GM23338 (cell line): ENCODE data around the gene TARBP2. TPM values are rescaled to one million over a fixed set of nuclear protein-coding genes. Genes with fewer than 3 reads are reported as not detected.

ENCODE experiments used
- ATAC-seq: fragments of 200-7000 bp; cut with Tn5 transposase; 3 replicates; pipeline ENCODE4 v1.9.1; 2020
- DNase-seq: peaks from one replicate; pipeline ENCODE4 v3.0.0-alpha.2; 2015; ENCODE audit warnings: low spot score
- H2AFZ ChIP-seq: fragments of 200-600 bp; sonication (generic); 2 replicates; pipeline ENCODE4 v1.8.0; 2016; ENCODE audit warnings: antibody characterized with exemption, mild to moderate bottlenecking, moderate library complexity
- H3F3A ChIP-seq: fragments of 200-600 bp; sonication (generic); replicated peaks from 2 replicates; pipeline ENCODE4 v1.8.0; 2017; ENCODE audit warnings: antibody characterized with exemption, mixed run types, low read depth
- H3K27ac ChIP-seq: fragments of 200-600 bp; sonication (generic); 2 replicates; pipeline ENCODE4 v1.6.1; 2016; ENCODE audit warnings: low read depth
- H3K27me3 ChIP-seq: fragments of 200-600 bp; sonication (generic); 2 replicates; pipeline ENCODE4 v1.8.0; 2016; ENCODE audit warnings: mild to moderate bottlenecking, mixed run types, moderate library complexity; ENCODE audit not compliant: insufficient read depth
- H3K36me3 ChIP-seq: fragments of 200-600 bp; sonication (generic); 2 replicates; pipeline ENCODE4 v1.8.0; 2016; ENCODE audit warnings: mild to moderate bottlenecking; ENCODE audit not compliant: insufficient read depth
- H3K4me1 ChIP-seq: fragments of 200-600 bp; sonication (generic); 2 replicates; pipeline ENCODE4 v1.8.0; 2016; ENCODE audit warnings: mild to moderate bottlenecking, moderate library complexity; ENCODE audit not compliant: insufficient read depth
- H3K4me2 ChIP-seq: fragments of 200-600 bp; sonication (generic); 2 replicates; pipeline ENCODE4 v1.7.1; 2017; ENCODE audit warnings: mixed run types
- H3K4me3 ChIP-seq: fragments of 200-600 bp; sonication (generic); 2 replicates; pipeline ENCODE4 v1.6.1; 2016; ENCODE audit warnings: mixed run types
- H3K79me2 ChIP-seq: fragments of 200-600 bp; sonication (generic); replicated peaks from 2 replicates; pipeline ENCODE4 v1.8.0; 2017; ENCODE audit warnings: mild to moderate bottlenecking; ENCODE audit not compliant: insufficient read depth
- H3K9me2 ChIP-seq: fragments of 200-600 bp; sonication (generic); 2 replicates; pipeline ENCODE4 v1.8.0; 2017; ENCODE audit not compliant: insufficient read depth
- H4K20me1 ChIP-seq: fragments of 200-600 bp; sonication (generic); replicated peaks from 2 replicates; pipeline ENCODE4 v1.8.0; 2017; ENCODE audit warnings: mild to moderate bottlenecking; ENCODE audit not compliant: insufficient read depth
- H3K27ac Mint-ChIP-seq: 2 replicates; pipeline ENCODE4 v1.8.0; 2020; ENCODE audit warnings: inconsistent platforms, mild to moderate bottlenecking, moderate library complexity, mixed read lengths
- H3K27me3 Mint-ChIP-seq: 3 replicates; pipeline ENCODE4 v1.8.0; 2022; ENCODE audit warnings: low read depth, mild to moderate bottlenecking, moderate library complexity, mixed read lengths, inconsistent platforms; ENCODE audit not compliant: insufficient read depth, poor library complexity
- H3K36me3 Mint-ChIP-seq: 3 replicates; pipeline ENCODE4 v1.8.0; 2021; ENCODE audit warnings: low read depth, mild to moderate bottlenecking, inconsistent platforms, moderate library complexity, mixed read lengths
- H3K4me1 Mint-ChIP-seq: 3 replicates; pipeline ENCODE4 v1.8.0; 2020; ENCODE audit warnings: mild to moderate bottlenecking, inconsistent platforms, mixed read lengths
- H3K4me3 Mint-ChIP-seq: 3 replicates; pipeline ENCODE4 v1.8.0; 2021; ENCODE audit warnings: moderate library complexity, mild to moderate bottlenecking, inconsistent platforms, mixed read lengths
- H3K9me3 Mint-ChIP-seq: 3 replicates; pipeline ENCODE4 v1.8.0; 2020; ENCODE audit warnings: moderate library complexity, mild to moderate bottlenecking, inconsistent platforms, mixed read lengths
- CREB1 ChIP-seq: fragments of 250-450 bp; sonication (Bioruptor Pico); IDR thresholded peaks from 2 replicates; pipeline ENCODE4 v1.5.0; 2020; ENCODE audit warnings: low read depth, mild to moderate bottlenecking, moderate library complexity
- CTCF ChIP-seq, 2 experiments: fragments of 200-600 bp in 1 of 2; sonication (generic) in 1 of 2; conservative IDR thresholded peaks; 2 replicates each; pipeline versions ENCODE4 v1.5.1 to v1.6.1; 2016 to 2017; ENCODE audit warnings: antibody characterized with exemption in 2 of 2, low read depth in 2 of 2, mild to moderate bottlenecking in 2 of 2, moderate library complexity in 1 of 2
- ETS1 ChIP-seq: IDR thresholded peaks from 2 replicates; pipeline ENCODE4 v1.6.1; 2016; ENCODE audit warnings: antibody characterized with exemption
- EZH2 ChIP-seq: fragments of 200-600 bp; sonication (generic); IDR thresholded peaks from one replicate; pipeline ENCODE4 v1.8.0; 2017; ENCODE audit warnings: antibody characterized with exemption, mild to moderate bottlenecking, low read depth; ENCODE audit not compliant: unreplicated experiment
- EZH2phosphoT487 ChIP-seq: fragments of 200-600 bp; sonication (generic); IDR thresholded peaks from one replicate; pipeline ENCODE4 v1.8.1; 2018; ENCODE audit warnings: antibody characterized with exemption; ENCODE audit not compliant: unreplicated experiment
- JUNB ChIP-seq: IDR thresholded peaks from one replicate; pipeline ENCODE4 v1.6.1; 2016; ENCODE audit warnings: antibody characterized with exemption; ENCODE audit not compliant: unreplicated experiment
- NANOG ChIP-seq: IDR thresholded peaks from 2 replicates; pipeline ENCODE4 v1.6.1; 2016; ENCODE audit warnings: antibody characterized with exemption, borderline replicate concordance
- POLR2AphosphoS5 ChIP-seq: IDR thresholded peaks from 2 replicates; pipeline ENCODE4 v1.6.1; 2016; ENCODE audit warnings: antibody characterized with exemption, low read depth
- REST ChIP-seq: IDR thresholded peaks from one replicate; pipeline ENCODE4 v1.6.1; 2018; ENCODE audit warnings: antibody characterized with exemption; ENCODE audit not compliant: unreplicated experiment
- STAT1 ChIP-seq: IDR thresholded peaks from one replicate; pipeline ENCODE4 v1.6.1; 2016; ENCODE audit warnings: antibody characterized with exemption; ENCODE audit not compliant: unreplicated experiment
- ZNF114 ChIP-seq: fragments of 250-450 bp; sonication (Bioruptor Pico); IDR thresholded peaks from 2 replicates; pipeline ENCODE4 v1.5.0; 2020; ENCODE audit warnings: mild to moderate bottlenecking, moderate library complexity
- ZNF331 ChIP-seq: fragments of 250-450 bp; sonication (Bioruptor Pico); IDR thresholded peaks from 2 replicates; pipeline ENCODE4 v1.5.0; 2020; ENCODE audit warnings: low read depth, mild to moderate bottlenecking, moderate library complexity
- ZNF462 ChIP-seq: fragments of 250-450 bp; sonication (Bioruptor Pico); IDR thresholded peaks from 2 replicates; pipeline ENCODE4 v1.5.0; 2020; ENCODE audit warnings: mild to moderate bottlenecking, moderate library complexity
- polyA plus RNA-seq: library from polyadenylated mRNA; unstranded; fragments of >200 nt; fragmentation: Nextera tagmentation; extraction: Ambion mirVana; gene quantifications from 2 replicates; pipeline ENCODE4 v1.2.1, GENCODE V29; 2016
- total RNA-seq: library from RNA; depleted of rRNA; stranded (reverse); fragments of >200 nt; shearing (Covaris generic); gene quantifications from 2 replicates; pipeline ENCODE4 v1.2.3, GENCODE V29; 2014

TARBP2 gene
- total and polyA plus RNA-seq, 2 experiments from 2014 or later, result 57.0 to 83.4 TPM

- TF ChIP-seq ETS1, result no peak
- TF ChIP-seq STAT1, result no peak
- TF ChIP-seq CREB1, result no peak
- TF ChIP-seq ZNF114 (CRISPR knock-in tag), result no peak
Measured at GRCh38 chr12:53466640-53467039, 34.4 kb upstream of the TARBP2 start (continued).

- H3K27me3 ChIP-seq, result no peaks in the 10 kb centered on the region
- Mint-ChIP-seq H3K27me3 (no peaks in the 10 kb centered on the region), H3K9me3 (no peaks in the 10 kb centered on the region), H3K27ac (no peak overlapping the region), H3K4me3 (no peak overlapping the region), H3K36me3 (peaks cover 100% of the 10 kb centered on the region), H3K4me1 (peaks cover 36% of the 10 kb centered on the region)
- peaks cover 85% of the 10 kb centered on the region for H4K20me1 ChIP-seq
- H3K4me2 ChIP-seq, result no peak overlapping the region
- H2AFZ ChIP-seq, result no peak overlapping the region
- no peaks in the 10 kb centered on the region for H3K9me2 ChIP-seq
- H3K4me3 ChIP-seq, result no peak overlapping the region
- DNase-seq (no peak), ATAC-seq (no peak)
- peaks cover 93% of the 10 kb centered on the region for H3K36me3 ChIP-seq
- H3K27ac ChIP-seq, result no peak overlapping the region
- peaks cover 12% of the 10 kb centered on the region for H3K4me1 ChIP-seq
- peaks cover 63% of the 10 kb centered on the region for H3F3A ChIP-seq
- H3K79me2 ChIP-seq, result peaks cover 77% of the 10 kb centered on the region
- TF ChIP-seq CREB1 (no peak), NANOG (no peak), POLR2AphosphoS5 (no peak), ZNF331 (CRISPR knock-in tag) (no peak), REST (no peak), EZH2phosphoT487 (no peak), CTCF (conservative IDR thresholded peaks at IDR 0.05; ENCODE audit: low read depth in 2 of 2) (no peak), JUNB (no peak), EZH2 (no peak), ZNF462 (CRISPR knock-in tag) (no peak)
Measured at GRCh38 chr12:53467082-53467481, 34.0 kb upstream of the TARBP2 start.
